Colonic mucosa (tissue), 4 donors: ENCODE measurements around the gene SOX13. TPM values are rescaled to one million over a fixed set of nuclear protein-coding genes. Genes with fewer than 3 reads are reported as not detected.

Experiments
- DNase-seq: peaks from one replicate; pipeline ENCODE4 v3.0.0-alpha.2; 2020
- H3K27ac ChIP-seq: fragments of 200-600 bp; one replicate; pipeline ENCODE4 v1.8.0; 2021
- H3K27me3 ChIP-seq: fragments of 200-600 bp; one replicate; pipeline ENCODE4 v1.8.0; 2021
- H3K36me3 ChIP-seq: fragments of 200-600 bp; one replicate; pipeline ENCODE4 v1.8.0; 2021
- H3K4me1 ChIP-seq: fragments of 200-600 bp; one replicate; pipeline ENCODE4 v1.8.0; 2021; ENCODE audit warnings: mild to moderate bottlenecking
- H3K4me3 ChIP-seq: fragments of 200-600 bp; one replicate; pipeline ENCODE4 v1.8.0; 2021
- H3K9ac ChIP-seq, 2 donors: one replicate each; pipeline ENCODE4 v1.7.0; 2013; ENCODE audit warnings: control low read depth in 2 of 2, low read depth in 2 of 2, low read length in 2 of 2
- H3K9me3 ChIP-seq: fragments of 200-600 bp; one replicate; pipeline ENCODE4 v1.8.0; 2021
- intact Hi-C: fragments of 100-400 bp; cut with DNase I; formaldehyde crosslinking; loops from one replicate; pipeline ENCODE4 v1.14.1; 2022
- total RNA-seq, 2 donors: library from RNA; stranded (reverse); fragmentation: NEBNext Ultra II Directional in 1 of 2; extraction: Animal tissue kit (Norgen Biotek cat#: 25700) in 1 of 2; gene quantifications; one replicate each; pipeline ENCODE4 v1.2.1, GENCODE V29; 2021
- TF ChIP-seq, protein P1 (sequence below): fragments of 200-600 bp; IDR thresholded peaks from one replicate; pipeline ENCODE4 v1.8.0; 2022; ENCODE audit warnings: antibody characterized with exemption, mild to moderate bottlenecking
- donor health status: healthy.
- donor health status: DM: no; HTN: no; CAD: no.
- donor health status: DM: no; HTN: no; CAD: no.

Gene SOX13
- total RNA-seq, 2 donors from 2014 or later, result 34.9 to 35.1 TPM

GRCh38 chr1:204092632-204093420 is 19.9 kb downstream of the SOX13 start:
- intact Hi-C loops, result no loop called here
- Histone ChIP-seq H3K27ac (peak overlapping the region; percentile 82), H3K27me3 (no peaks in the 10 kb centered on the region), H3K4me1 (peaks cover 23% of the 10 kb centered on the region), H3K36me3 (no peaks in the 10 kb centered on the region), H3K9me3 (no peaks in the 10 kb centered on the region), H3K9ac (peak overlapping the region in 1 of 2 donors; percentile 43), H3K4me3 (no peak overlapping the region)
- DNase-seq, result peak; percentile 57
- TF ChIP-seq, protein P1, sequence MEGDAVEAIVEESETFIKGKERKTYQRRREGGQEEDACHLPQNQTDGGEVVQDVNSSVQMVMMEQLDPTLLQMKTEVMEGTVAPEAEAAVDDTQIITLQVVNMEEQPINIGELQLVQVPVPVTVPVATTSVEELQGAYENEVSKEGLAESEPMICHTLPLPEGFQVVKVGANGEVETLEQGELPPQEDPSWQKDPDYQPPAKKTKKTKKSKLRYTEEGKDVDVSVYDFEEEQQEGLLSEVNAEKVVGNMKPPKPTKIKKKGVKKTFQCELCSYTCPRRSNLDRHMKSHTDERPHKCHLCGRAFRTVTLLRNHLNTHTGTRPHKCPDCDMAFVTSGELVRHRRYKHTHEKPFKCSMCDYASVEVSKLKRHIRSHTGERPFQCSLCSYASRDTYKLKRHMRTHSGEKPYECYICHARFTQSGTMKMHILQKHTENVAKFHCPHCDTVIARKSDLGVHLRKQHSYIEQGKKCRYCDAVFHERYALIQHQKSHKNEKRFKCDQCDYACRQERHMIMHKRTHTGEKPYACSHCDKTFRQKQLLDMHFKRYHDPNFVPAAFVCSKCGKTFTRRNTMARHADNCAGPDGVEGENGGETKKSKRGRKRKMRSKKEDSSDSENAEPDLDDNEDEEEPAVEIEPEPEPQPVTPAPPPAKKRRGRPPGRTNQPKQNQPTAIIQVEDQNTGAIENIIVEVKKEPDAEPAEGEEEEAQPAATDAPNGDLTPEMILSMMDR, result no peak

- H3K27me3 ChIP-seq, result no peaks in the 10 kb centered on the region
- DNase-seq, result peak; percentile 89
- H3K27ac ChIP-seq, result peak overlapping the region; percentile 82
- H3K9me3 ChIP-seq, result no peaks in the 10 kb centered on the region
- H3K36me3 ChIP-seq, result no peaks in the 10 kb centered on the region
- TF ChIP-seq, protein P1, result no peak
- intact Hi-C loops, result no loop called here
- H3K4me1 ChIP-seq, result peaks cover 21% of the 10 kb centered on the region
- no peak overlapping the region for H3K4me3 ChIP-seq
- H3K9ac ChIP-seq, result no peak overlapping the region
These were observed 20.5 kb downstream of the SOX13 start for GRCh38 chr1:204093421-204093717.

GRCh38 chr1:204093781-204094180 is 20.9 kb downstream of the SOX13 start:
- TF ChIP-seq, protein P1, result no peak
- Histone ChIP-seq H3K9me3 (no peaks in the 10 kb centered on the region), H3K36me3 (no peaks in the 10 kb centered on the region), H3K4me3 (no peak overlapping the region), H3K9ac (no peak overlapping the region), H3K27ac (peak overlapping the region; percentile 82), H3K27me3 (no peaks in the 10 kb centered on the region), H3K4me1 (peaks cover 17% of the 10 kb centered on the region)
- intact Hi-C loops, result no loop called here
- no peak for DNase-seq

GRCh38 chr1:204094313-204094729 is 21.4 kb downstream of the SOX13 start:
- H3K9ac ChIP-seq, result no peak overlapping the region
- no peaks in the 10 kb centered on the region for H3K9me3 ChIP-seq
- intact Hi-C loops, result no loop called here
- no peak overlapping the region for H3K4me3 ChIP-seq
- H3K4me1 ChIP-seq, result peaks cover 16% of the 10 kb centered on the region
- H3K27ac ChIP-seq, result peak overlapping the region; percentile 28
- H3K36me3 ChIP-seq, result no peaks in the 10 kb centered on the region
- no peak for DNase-seq
- TF ChIP-seq, protein P1, result no peak
- no peaks in the 10 kb centered on the region for H3K27me3 ChIP-seq

DNA sequence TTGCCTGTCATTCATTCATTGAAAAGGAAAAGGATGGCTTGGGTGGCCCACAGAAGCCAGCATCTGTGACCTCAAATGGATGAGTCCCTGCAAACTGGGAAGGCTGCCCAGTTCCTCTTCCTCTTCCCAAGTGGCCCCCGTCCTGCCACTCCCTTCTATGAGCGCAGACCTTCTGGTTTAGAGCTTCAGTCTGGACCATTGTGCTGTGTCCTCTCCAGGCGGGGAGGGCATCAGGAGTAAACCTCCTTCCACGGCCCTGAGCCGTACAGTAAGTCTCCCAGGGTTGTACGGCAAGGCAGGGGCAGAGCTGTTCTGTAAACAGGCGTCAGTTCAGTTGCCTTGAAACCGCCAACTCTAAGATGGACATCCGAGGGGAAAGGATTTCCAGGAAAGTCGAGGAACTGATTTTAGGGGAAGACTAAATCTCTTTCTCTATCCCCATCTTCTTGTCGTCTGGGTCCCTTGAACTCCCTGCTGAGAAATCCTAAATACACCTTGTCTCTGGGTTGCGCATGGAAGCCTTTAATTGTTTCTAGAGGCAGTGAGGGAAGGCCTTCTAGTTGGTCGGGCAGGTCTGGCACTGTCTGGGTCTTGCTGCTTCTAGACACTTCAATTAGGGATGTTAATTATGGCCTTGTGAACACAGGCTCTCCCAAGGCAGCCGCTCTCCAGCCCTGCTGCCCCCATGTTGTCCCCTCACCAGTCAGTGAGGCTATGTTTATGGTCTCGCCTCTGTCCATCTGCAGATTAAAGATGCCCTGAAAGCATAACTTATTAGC is 22.1 kb downstream of the SOX13 start:
- DNase-seq, result no peak
- Histone ChIP-seq H3K4me1 (peaks cover 16% of the 10 kb centered on the region), H3K9me3 (no peaks in the 10 kb centered on the region), H3K27me3 (no peaks in the 10 kb centered on the region), H3K9ac (no peak overlapping the region), H3K36me3 (no peaks in the 10 kb centered on the region), H3K27ac (peak overlapping the region; percentile 28), H3K4me3 (no peak overlapping the region)
- TF ChIP-seq, protein P1, result no peak
- intact Hi-C loops, result no loop called here
